Aorta (tissue), 5 donors: ENCODE data around the gene GRIK4. TPM values are rescaled to one million over a fixed set of nuclear protein-coding genes. Genes with fewer than 3 reads are reported as not detected.

Experiments
- ATAC-seq: fragments of 200-7000 bp; cut with Tn5 transposase; one replicate; pipeline ENCODE4 v1.9.1; 2022; ENCODE audit warnings: moderate library complexity; ENCODE audit not compliant: low FRiP score
- DNase-seq, 2 donors: peaks; one replicate each; pipeline ENCODE4 v3.0.0-alpha.2; 2020
- H3K27ac ChIP-seq, 2 donors: one replicate each; pipeline ENCODE4 v1.5.1; 2013; ENCODE audit warnings: low read length in 2 of 2, mild to moderate bottlenecking in 2 of 2, moderate library complexity in 2 of 2, control low read depth in 1 of 2, inconsistent platforms in 1 of 2, low read depth in 1 of 2
- H3K27me3 ChIP-seq, 2 donors: one replicate each; pipeline ENCODE4 v1.6.1; 2013; ENCODE audit warnings: control low read depth in 1 of 2, low read length in 1 of 2, mild to moderate bottlenecking in 1 of 2, moderate library complexity in 1 of 2; ENCODE audit not compliant: insufficient read depth in 2 of 2, control insufficient read depth in 1 of 2
- H3K36me3 ChIP-seq, 2 donors: one replicate each; pipeline ENCODE4 v1.6.1; 2013; ENCODE audit warnings: control low read depth in 1 of 2, low read length in 1 of 2, mild to moderate bottlenecking in 1 of 2; ENCODE audit not compliant: insufficient read depth in 2 of 2, control insufficient read depth in 1 of 2
- H3K4me1 ChIP-seq, 2 donors: one replicate each; pipeline ENCODE4 v1.6.1; 2013; ENCODE audit warnings: low read length in 2 of 2, control low read depth in 1 of 2, mild to moderate bottlenecking in 1 of 2, moderate library complexity in 1 of 2; ENCODE audit not compliant: insufficient read depth in 2 of 2, control insufficient read depth in 1 of 2
- H3K4me3 ChIP-seq, 2 donors: one replicate each; pipeline ENCODE4 v1.5.1; 2013; ENCODE audit warnings: low read length in 2 of 2, control low read depth in 1 of 2, mild to moderate bottlenecking in 1 of 2
- H3K9me3 ChIP-seq: one replicate; pipeline ENCODE4 v1.6.1; 2013; ENCODE audit warnings: mild to moderate bottlenecking, low read length; ENCODE audit not compliant: control insufficient read depth
- WGBS, 2 donors: extraction: QIAGEN DNeasy Blood & Tissue Kit; methylation state at CpG; one replicate each; pipeline ENCODE4 v1.1.7; 2013; 5-methylcytosine and 5-hydroxymethylcytosine counted together
- intact Hi-C, 2 donors: fragments of 100-400 bp; cut with DNase I; formaldehyde crosslinking; loops; one replicate each; pipeline versions ENCODE4 v1.14.2 to v1.15.0; 2022
- polyA plus RNA-seq, 2 donors: library from polyadenylated mRNA; stranded (reverse); fragments of 200-250 nt; gene quantifications; one replicate each; pipeline ENCODE4 v1.2.3, GENCODE V29; 2013
- total RNA-seq, 2 donors: library from RNA; stranded (reverse); fragmentation: NEBNext Ultra II Directional; extraction: Animal tissue kit (Norgen Biotek cat#: 25700); gene quantifications; one replicate each; pipeline ENCODE4 v1.2.1, GENCODE V29; 2021
- donor health status: healthy with polysubstance abuse.
- donor health status: Bipolar disorder and iron deficiency.
- donor health status: DM: no; HTN: no; CAD: no.
- donor health status: DM: no; HTN: no; CAD: no.
- donor health status: DM: yes; HTN: yes; CAD: no.

Gene GRIK4
- total and polyA plus RNA-seq, 4 donors, result not detected

DNA sequence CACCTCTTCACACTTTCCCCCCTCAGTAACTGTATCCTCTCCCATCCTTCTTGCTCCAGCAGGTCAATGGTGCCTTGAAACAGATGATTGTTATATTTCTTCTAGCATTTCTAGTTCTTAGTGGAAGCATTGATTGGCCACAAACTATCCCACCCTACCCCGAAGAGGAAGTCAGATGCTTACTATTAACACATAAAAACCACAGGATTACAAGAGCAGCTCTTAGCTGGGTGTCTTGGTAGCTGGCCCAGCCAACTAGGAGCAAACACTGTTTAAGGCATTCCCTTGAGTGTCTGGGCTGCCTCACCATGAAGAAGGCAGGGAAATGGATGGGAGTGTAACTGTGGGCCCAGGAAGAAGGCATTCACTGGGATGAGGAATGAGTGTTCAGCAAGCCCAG is 176.6 kb downstream of the GRIK4 start:
- DNase-seq (no peak), ATAC-seq (no peak)
- Histone ChIP-seq H3K4me1 (no peaks in the 10 kb centered on the region), H3K27ac (no peak overlapping the region), H3K4me3 (no peak overlapping the region), H3K9me3 (no peaks in the 10 kb centered on the region), H3K36me3 (no peaks in the 10 kb centered on the region), H3K27me3 (no peaks in the 10 kb centered on the region)
- intact Hi-C loops, result loop anchor here in 1 of 2 donors (10.0 kb wide), 1 partner anchor 267 kb away; no protein-coding TSS in a partner anchor
- 86 to 96% methylated on average over 1 of the region's 1 CpG for WGBS, 2 donors

DNA sequence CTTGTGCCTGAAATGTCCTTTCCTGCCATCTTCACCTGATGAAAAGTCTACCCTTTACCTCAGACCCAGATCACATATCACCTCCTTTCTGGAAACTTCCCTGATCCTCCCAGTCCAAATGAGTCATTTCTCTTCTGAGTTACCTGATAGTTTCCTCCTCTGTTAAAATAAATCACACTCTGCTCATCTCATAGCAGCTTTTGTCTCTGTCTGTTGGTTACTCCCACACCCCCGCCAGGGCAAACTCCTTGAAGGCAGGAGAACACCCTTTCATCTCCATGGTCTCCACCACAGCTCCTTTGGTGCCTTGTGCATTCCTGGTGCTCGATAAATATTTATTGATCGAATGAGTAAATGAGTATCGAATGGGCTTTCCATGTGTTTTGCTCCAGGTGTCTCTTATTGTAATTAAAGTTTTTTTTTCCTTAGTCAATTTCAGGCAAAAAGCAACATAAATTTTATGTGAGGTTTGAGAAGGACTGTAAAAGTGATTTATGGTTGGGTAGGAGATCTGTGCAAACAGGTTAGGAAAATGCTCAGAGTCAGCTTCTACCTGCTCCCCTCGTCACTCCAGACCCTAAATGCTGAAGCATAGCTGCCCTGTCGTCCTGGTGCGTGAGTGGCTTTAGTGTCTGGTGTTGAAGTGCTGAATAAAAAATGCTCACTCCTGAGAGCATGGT is 178.2 kb downstream of the GRIK4 start:
- no peaks in the 10 kb centered on the region for H3K4me1 ChIP-seq
- 91 to 92% methylated on average over 7 of the region's 7 CpGs for WGBS, 2 donors

DNA sequence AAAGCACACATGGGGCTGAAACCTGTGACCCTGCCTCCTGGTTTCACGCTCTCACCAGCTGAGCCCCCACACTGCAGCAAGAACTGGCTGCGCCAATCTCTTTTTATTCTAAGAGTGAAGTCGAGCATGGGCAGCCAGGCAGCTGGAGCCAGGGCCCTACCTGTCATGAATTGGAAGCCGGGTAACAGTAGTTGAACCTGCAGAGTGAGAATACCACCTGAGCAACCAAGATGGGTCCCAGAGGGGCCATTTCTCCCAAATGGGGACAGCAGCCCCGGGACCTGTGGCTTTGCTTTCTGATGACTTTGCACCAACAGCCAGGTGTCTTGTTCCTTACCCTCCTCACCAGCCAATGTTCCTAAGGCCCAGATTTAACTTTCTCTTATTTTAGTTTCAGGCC is 178.9 kb downstream of the GRIK4 start:
- H3K4me1 ChIP-seq, result no peaks in the 10 kb centered on the region
- intact Hi-C loops, result no loop called here
- no peaks in the 10 kb centered on the region for H3K27me3 ChIP-seq
- ATAC-seq (no peak), DNase-seq (no peak)
- no peak overlapping the region for H3K4me3 ChIP-seq
- H3K36me3 ChIP-seq, result no peaks in the 10 kb centered on the region
- 84 to 88% methylated on average over 5 of the region's 5 CpGs for WGBS, 2 donors
- no peaks in the 10 kb centered on the region for H3K9me3 ChIP-seq
- no peak overlapping the region for H3K27ac ChIP-seq

More for the DNA sequence above, 178.2 kb downstream of the GRIK4 start:
- H3K27ac ChIP-seq, result no peak overlapping the region
- H3K36me3 ChIP-seq, result no peaks in the 10 kb centered on the region
- intact Hi-C loops, result loop anchor here in 1 of 2 donors (10.0 kb wide), 1 partner anchor 265 kb away; no protein-coding TSS in a partner anchor
- H3K9me3 ChIP-seq, result no peaks in the 10 kb centered on the region
- DNase-seq, result no peak
- no peak overlapping the region for H3K4me3 ChIP-seq
- H3K27me3 ChIP-seq, result no peaks in the 10 kb centered on the region
- no peak for ATAC-seq

GRCh38 chr11:120694726-120695125 is 183.2 kb downstream of the GRIK4 start:
- Histone ChIP-seq H3K27ac (no peak overlapping the region), H3K36me3 (no peaks in the 10 kb centered on the region), H3K4me3 (no peak overlapping the region), H3K4me1 (no peaks in the 10 kb centered on the region), H3K9me3 (no peaks in the 10 kb centered on the region), H3K27me3 (no peaks in the 10 kb centered on the region)
- 75 to 79% methylated on average over 4 of the region's 4 CpGs for WGBS, 2 donors
- no peak for DNase-seq
- intact Hi-C loops, result no loop called here
- ATAC-seq, result no peak

DNA sequence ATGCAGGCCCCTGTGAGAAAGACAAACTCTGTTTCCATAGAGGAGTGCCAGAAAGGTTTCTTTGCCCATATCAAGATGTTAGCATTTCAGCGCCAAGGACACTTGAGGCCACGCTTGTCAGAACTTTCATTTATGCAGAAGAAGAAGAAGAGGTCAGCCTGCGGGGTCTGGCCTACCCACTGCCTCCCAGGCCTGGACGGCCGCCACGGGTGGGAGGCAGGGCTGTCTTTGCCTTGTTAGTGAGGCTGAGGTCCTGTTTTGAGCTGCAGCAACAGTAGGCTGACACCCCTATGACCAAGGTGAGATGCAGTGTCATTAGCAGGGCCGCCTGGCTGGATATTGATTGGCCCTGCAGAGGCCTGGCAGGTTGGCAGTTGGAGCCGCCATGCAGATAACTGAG is 183.9 kb downstream of the GRIK4 start:
- Histone ChIP-seq H3K4me3 (no peak overlapping the region), H3K36me3 (no peaks in the 10 kb centered on the region), H3K27ac (no peak overlapping the region), H3K4me1 (no peaks in the 10 kb centered on the region), H3K9me3 (no peaks in the 10 kb centered on the region), H3K27me3 (no peaks in the 10 kb centered on the region)
- intact Hi-C loops, result no loop called here
- 94% methylated on average over 8 of the region's 8 CpGs for WGBS, 2 donors
- ATAC-seq, result no peak
- DNase-seq, result no peak

GRCh38 chr11:120695939-120696338 is 184.4 kb downstream of the GRIK4 start:
- intact Hi-C loops, result no loop called here
- no peaks in the 10 kb centered on the region for H3K9me3 ChIP-seq
- no peaks in the 10 kb centered on the region for H3K4me1 ChIP-seq
- no peak overlapping the region for H3K27ac ChIP-seq
- no peaks in the 10 kb centered on the region for H3K36me3 ChIP-seq
- 95 to 96% methylated on average over 5 of the region's 5 CpGs for WGBS, 2 donors
- no peak overlapping the region for H3K4me3 ChIP-seq
- no peaks in the 10 kb centered on the region for H3K27me3 ChIP-seq
- ATAC-seq (no peak), DNase-seq (no peak)

- ATAC-seq (no peak), DNase-seq (no peak)
- 68 to 69% methylated on average over 11 of the region's 11 CpGs for WGBS, 2 donors
- Histone ChIP-seq H3K27ac (no peak overlapping the region), H3K4me3 (no peak overlapping the region), H3K4me1 (no peaks in the 10 kb centered on the region), H3K36me3 (no peaks in the 10 kb centered on the region), H3K9me3 (no peaks in the 10 kb centered on the region), H3K27me3 (no peaks in the 10 kb centered on the region)
- intact Hi-C loops, result no loop called here
These were observed 185.2 kb downstream of the GRIK4 start for GRCh38 chr11:120696597-120697218.

DNA sequence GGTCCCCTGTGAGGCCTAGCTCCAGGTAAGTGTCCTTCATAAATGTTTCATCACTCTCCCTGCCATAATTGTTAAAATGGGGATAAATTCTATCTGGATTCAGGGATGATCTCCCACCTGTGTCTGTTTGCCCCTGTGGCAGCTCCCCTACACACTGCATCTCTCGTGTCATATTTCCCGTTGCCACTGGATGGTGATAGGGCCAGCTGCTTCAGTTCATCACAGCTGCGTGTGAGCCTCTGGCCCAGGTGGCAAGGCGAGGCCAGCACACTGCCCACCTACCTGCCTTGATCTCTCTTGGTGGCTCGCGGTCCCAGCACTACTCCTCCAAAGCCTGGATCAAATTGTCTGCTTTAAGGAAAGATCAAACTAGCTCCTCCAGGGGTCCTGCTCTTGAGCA is 187.4 kb downstream of the GRIK4 start:
- intact Hi-C loops, result no loop called here
- no peaks in the 10 kb centered on the region for H3K9me3 ChIP-seq
- ATAC-seq (no peak), DNase-seq (no peak)
- 86% methylated on average over 6 of the region's 6 CpGs for WGBS, 2 donors
- H3K4me3 ChIP-seq, result no peak overlapping the region
- no peak overlapping the region for H3K27ac ChIP-seq
- H3K27me3 ChIP-seq, result no peaks in the 10 kb centered on the region
- H3K36me3 ChIP-seq, result no peaks in the 10 kb centered on the region
- no peaks in the 10 kb centered on the region for H3K4me1 ChIP-seq

GRCh38 chr11:120702656-120703055 is 191.1 kb downstream of the GRIK4 start:
- DNase-seq, result no peak
- peaks cover 13% of the 10 kb centered on the region for H3K9me3 ChIP-seq
- H3K4me3 ChIP-seq, result no peak overlapping the region
- H3K4me1 ChIP-seq, result no peaks in the 10 kb centered on the region
- H3K36me3 ChIP-seq, result no peaks in the 10 kb centered on the region
- ATAC-seq, result no peak
- intact Hi-C loops, result no loop called here
- no peak overlapping the region for H3K27ac ChIP-seq
- no peaks in the 10 kb centered on the region for H3K27me3 ChIP-seq
- 59 to 61% methylated on average over 3 of the region's 3 CpGs for WGBS, 2 donors
